Epithelial cell of proximal tubule (primary cell): ENCODE results near the gene STAB1. TPM values are rescaled to one million over a fixed set of nuclear protein-coding genes. Genes with fewer than 3 reads are reported as not detected.

ENCODE experiments used
- DNase-seq: peaks from one replicate; pipeline ENCODE4 v3.0.0-alpha.2; 2011; ENCODE audit warnings: low read depth
- H3K4me3 ChIP-seq: 2 replicates; pipeline ENCODE4 v1.5.1; 2011; ENCODE audit warnings: low read depth, mild to moderate bottlenecking, low read length
- total RNA-seq: library from RNA; depleted of rRNA; stranded (reverse); fragments of >200 nt; gene quantifications from 2 replicates; pipeline ENCODE4 v1.2.3, GENCODE V29; 2015
- TF ChIP-seq, protein P1 (sequence below): conservative IDR thresholded peaks from 2 replicates; pipeline ENCODE4 v1.5.1; 2012; ENCODE audit warnings: low read depth, mild to moderate bottlenecking, low read length

STAB1 gene
- total RNA-seq, 1 donor from 2014 or later, result 0.52 TPM

GRCh38 chr3:52489453-52489852 is 5.7 kb upstream of the STAB1 start:
- no peak for DNase-seq
- H3K4me3 ChIP-seq, result no peak overlapping the region
- TF ChIP-seq, protein P1, sequence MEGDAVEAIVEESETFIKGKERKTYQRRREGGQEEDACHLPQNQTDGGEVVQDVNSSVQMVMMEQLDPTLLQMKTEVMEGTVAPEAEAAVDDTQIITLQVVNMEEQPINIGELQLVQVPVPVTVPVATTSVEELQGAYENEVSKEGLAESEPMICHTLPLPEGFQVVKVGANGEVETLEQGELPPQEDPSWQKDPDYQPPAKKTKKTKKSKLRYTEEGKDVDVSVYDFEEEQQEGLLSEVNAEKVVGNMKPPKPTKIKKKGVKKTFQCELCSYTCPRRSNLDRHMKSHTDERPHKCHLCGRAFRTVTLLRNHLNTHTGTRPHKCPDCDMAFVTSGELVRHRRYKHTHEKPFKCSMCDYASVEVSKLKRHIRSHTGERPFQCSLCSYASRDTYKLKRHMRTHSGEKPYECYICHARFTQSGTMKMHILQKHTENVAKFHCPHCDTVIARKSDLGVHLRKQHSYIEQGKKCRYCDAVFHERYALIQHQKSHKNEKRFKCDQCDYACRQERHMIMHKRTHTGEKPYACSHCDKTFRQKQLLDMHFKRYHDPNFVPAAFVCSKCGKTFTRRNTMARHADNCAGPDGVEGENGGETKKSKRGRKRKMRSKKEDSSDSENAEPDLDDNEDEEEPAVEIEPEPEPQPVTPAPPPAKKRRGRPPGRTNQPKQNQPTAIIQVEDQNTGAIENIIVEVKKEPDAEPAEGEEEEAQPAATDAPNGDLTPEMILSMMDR, result no peak

GRCh38 chr3:52490035-52490938 is 4.9 kb upstream of the STAB1 start:
- H3K4me3 ChIP-seq, result no peak overlapping the region
- TF ChIP-seq, protein P1, result no peak
- no peak for DNase-seq

GRCh38 chr3:52490939-52491526 is 4.1 kb upstream of the STAB1 start:
- no peak for DNase-seq
- H3K4me3 ChIP-seq, result no peak overlapping the region
- TF ChIP-seq, protein P1, result no peak

- no peak for DNase-seq
- TF ChIP-seq, protein P1, result no peak
- H3K4me3 ChIP-seq, result no peak overlapping the region
Measured at GRCh38 chr3:52492059-52492458, 3.1 kb upstream of the STAB1 start.

GRCh38 chr3:52493232-52494017 is 1.7 kb upstream of the STAB1 start:
- DNase-seq, result no peak
- H3K4me3 ChIP-seq, result no peak overlapping the region
- TF ChIP-seq, protein P1, result no peak

DNA sequence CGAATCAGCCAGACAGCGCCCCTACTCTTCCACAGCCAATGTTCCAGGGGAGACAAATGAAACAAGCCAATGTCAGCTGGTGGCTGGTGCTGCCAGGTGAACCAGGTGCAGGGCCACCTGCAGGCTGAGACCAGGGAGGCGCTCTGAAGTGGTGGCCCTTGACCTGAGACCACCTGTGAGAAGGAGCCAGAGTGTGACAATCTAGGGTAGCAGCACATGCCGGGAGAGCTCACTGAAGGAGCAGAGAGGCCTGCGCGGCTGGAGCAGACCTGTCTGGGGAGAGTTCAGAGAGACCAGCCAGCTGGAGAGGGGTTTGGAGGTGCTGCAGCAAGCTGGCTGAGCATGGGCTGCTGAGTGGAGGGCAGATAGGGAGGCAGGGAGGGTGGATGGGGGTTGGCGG is 693 bp upstream of the STAB1 start:
- TF ChIP-seq, protein P1, result no peak
- no peak overlapping the region for H3K4me3 ChIP-seq
- no peak for DNase-seq
